GM12878 (cell line): ENCODE measurements around the gene CHMP1B. TPM values are rescaled to one million over a fixed set of nuclear protein-coding genes. Genes with fewer than 3 reads are reported as not detected.

Experiments
- ATAC-seq: fragments of 200-7000 bp; cut with Tn5 transposase; 3 replicates; pipeline ENCODE4 v1.9.1; 2020; ENCODE audit warnings: mild to moderate bottlenecking, moderate library complexity
- BruUV-seq: library from RNA; stranded (reverse); fragments of 400-500 nt; replicated peaks from 2 replicates; lab custom pipeline; 2021; lab: Mats Ljungman, UMichigan
- CTCF ChIA-PET: fragments of 300-600 bp; sonication (Branson Sonifier 250); formaldehyde crosslinking; extraction: SDS; loops from one replicate; lab custom pipeline; 2021; ENCODE audit warnings: inconsistent platforms; lab: Yijun Ruan, JAX
- POLR2A ChIA-PET: fragments of 350-600 bp; formaldehyde crosslinking; extraction: SDS; loops from one replicate; lab custom pipeline; 2021; ENCODE audit warnings: inconsistent platforms; lab: Charles Lee
- RAD21 ChIA-PET: fragments of 300-600 bp; sonication (Branson Sonifier 250); formaldehyde crosslinking; loops from one replicate; lab custom pipeline; 2023; ENCODE audit warnings: antibody characterized with exemption; ENCODE audit not compliant: unreplicated experiment; lab: Charles Lee
- SMC1A ChIA-PET: fragments of 300-600 bp; sonication (Branson Sonifier 250); formaldehyde crosslinking; loops from one replicate; lab custom pipeline; 2023; ENCODE audit not compliant: unreplicated experiment, uncharacterized antibody; lab: Charles Lee
- DNase-seq: peaks from one replicate; pipeline ENCODE4 v3.0.0-alpha.2; 2011; ENCODE audit warnings: low read depth, low spot score
- FAIRE-seq: peaks from 3 replicates; lab custom pipeline; 2011; peaks lifted over from hg19 to GRCh38; lab: Jason Lieb, UNC
- H2AFZ ChIP-seq: 2 replicates; pipeline ENCODE4 v1.6.0; 2011; ENCODE audit warnings: low read depth, low read length, control low read depth; ENCODE audit not compliant: control insufficient read depth
- H3K27ac ChIP-seq: 2 replicates; pipeline ENCODE4 v1.5.1; 2011; ENCODE audit warnings: control low read depth; ENCODE audit not compliant: control insufficient read depth, insufficient read depth
- H3K27me3 ChIP-seq, 2 experiments: replicated peaks in 1 of 2; 2 replicates each; pipeline versions ENCODE4 v1.6.0 to v1.6.1; 2011; ENCODE audit warnings: low read length in 1 of 2; ENCODE audit not compliant: control insufficient read depth in 2 of 2, insufficient read depth in 2 of 2
- H3K36me3 ChIP-seq, 2 experiments: 2 replicates each; pipeline ENCODE4 v1.5.1; 2011; ENCODE audit warnings: low read length in 1 of 2; ENCODE audit not compliant: control insufficient read depth in 2 of 2, insufficient read depth in 2 of 2
- H3K4me1 ChIP-seq: 2 replicates; pipeline ENCODE4 v1.6.1; 2011; ENCODE audit warnings: mild to moderate bottlenecking, low read length, moderate library complexity, mixed read lengths; ENCODE audit not compliant: control insufficient read depth, insufficient read depth
- H3K4me2 ChIP-seq: 2 replicates; pipeline ENCODE4 v1.6.0; 2011; ENCODE audit warnings: control low read depth; ENCODE audit not compliant: control insufficient read depth, insufficient read depth
- H3K4me3 ChIP-seq: fragments of 200-600 bp; sonication (generic); 2 replicates; pipeline ENCODE4 v1.5.1; 2016
- H3K79me2 ChIP-seq: 2 replicates; pipeline ENCODE4 v1.6.0; 2011; ENCODE audit warnings: low read length; ENCODE audit not compliant: control insufficient read depth, insufficient read depth
- H3K9ac ChIP-seq: 2 replicates; pipeline ENCODE4 v1.8.0; 2011; ENCODE audit warnings: low read length, control low read depth, mixed read lengths; ENCODE audit not compliant: control insufficient read depth, insufficient read depth
- H3K9me3 ChIP-seq: replicated peaks from 3 replicates; pipeline ENCODE4 v1.5.1; 2011; ENCODE audit warnings: mild to moderate bottlenecking, low read length; ENCODE audit not compliant: control insufficient read depth, insufficient read depth
- H4K20me1 ChIP-seq: 2 replicates; pipeline ENCODE4 v1.6.0; 2011; ENCODE audit not compliant: control insufficient read depth, insufficient read depth
- CUX1 ChIP-seq: IDR thresholded peaks from 2 replicates; pipeline ENCODE4 v1.6.1; 2012; ENCODE audit warnings: improper control_type of control experiment, low read depth, low read length; ENCODE audit not compliant: insufficient replicate concordance
- E2F4 ChIP-seq: IDR thresholded peaks from 2 replicates; pipeline ENCODE4 v1.6.1; 2012; ENCODE audit warnings: low read depth, low read length, improper control_type of control experiment
- HDGF ChIP-seq: fragments of 450-650 bp; IDR thresholded peaks from 2 replicates; pipeline ENCODE4 v1.6.1; 2016; ENCODE audit warnings: antibody characterized with exemption
- IKZF1 ChIP-seq: fragments of 450-650 bp; conservative IDR thresholded peaks from 2 replicates; pipeline ENCODE4 v1.6.1; 2017; ENCODE audit warnings: antibody characterized with exemption, mild to moderate bottlenecking
- JUNB ChIP-seq: IDR thresholded peaks from 2 replicates; pipeline ENCODE4 v1.6.1; 2016; ENCODE audit warnings: antibody characterized with exemption, mild to moderate bottlenecking
- KAT2A ChIP-seq: conservative IDR thresholded peaks from 2 replicates; pipeline ENCODE4 v1.6.1; 2011; ENCODE audit warnings: low read depth, low read length; ENCODE audit not compliant: control insufficient read depth
- MEF2B ChIP-seq: fragments of 450-650 bp; IDR thresholded peaks from 2 replicates; pipeline ENCODE4 v1.6.1; 2018; ENCODE audit warnings: mild to moderate bottlenecking, moderate library complexity; ENCODE audit not compliant: partially characterized antibody, poor library complexity, severe bottlenecking
- NFXL1 ChIP-seq: fragments of 450-650 bp; IDR thresholded peaks from 2 replicates; pipeline ENCODE4 v1.6.1; 2017; ENCODE audit warnings: antibody characterized with exemption, mild to moderate bottlenecking, borderline replicate concordance
- NRF1 ChIP-seq: conservative IDR thresholded peaks from 2 replicates; pipeline ENCODE4 v1.6.1; 2011; ENCODE audit warnings: mild to moderate bottlenecking, low read depth, low read length, improper control_type of control experiment
- RAD21 ChIP-seq: IDR thresholded peaks from 2 replicates; pipeline ENCODE4 v1.6.1; 2011; ENCODE audit warnings: mild to moderate bottlenecking, low read depth, low read length, moderate library complexity; ENCODE audit not compliant: insufficient read depth
- SUPT20H ChIP-seq: IDR thresholded peaks from 2 replicates; pipeline ENCODE4 v1.6.1; 2011; ENCODE audit warnings: low read depth, mild to moderate bottlenecking, low read length, moderate library complexity, borderline replicate concordance; ENCODE audit not compliant: control insufficient read depth
- TAF1 ChIP-seq: IDR thresholded peaks from 2 replicates; pipeline ENCODE4 v1.6.1; 2011; ENCODE audit warnings: mild to moderate bottlenecking, low read depth, low read length, borderline replicate concordance
- TCF7 ChIP-seq: IDR thresholded peaks from 2 replicates; pipeline ENCODE4 v1.6.1; 2014; ENCODE audit warnings: antibody characterized with exemption, borderline replicate concordance
- ZNF274 ChIP-seq: IDR thresholded peaks from one replicate; pipeline ENCODE4 v1.8.0; 2011; ENCODE audit not compliant: insufficient read length, insufficient read depth
- WGBS: methylation state at CpG from one replicate; pipeline ENCODE4 v1.1.6; 2016; ENCODE audit warnings: low lambda C conversion rate; ENCODE audit not compliant: insufficient replicate concordance, insufficient coverage; ENCODE audit errors: missing lambda C conversion rate; 5-methylcytosine and 5-hydroxymethylcytosine counted together
- in situ Hi-C: fragments of 300-500 bp; cut with MboI; formaldehyde crosslinking; loops from 9 replicates; pipeline ENCODE4 v1.14.3; 2018; ENCODE audit warnings: mixed read lengths
- intact Hi-C: fragments of 100-400 bp; cut with micrococcal nuclease; formaldehyde crosslinking; loops from one replicate; pipeline ENCODE4 v1.14.2; 2022; ENCODE audit not compliant: unreplicated experiment
- polyA plus RNA-seq, 11 experiments: library from polyadenylated mRNA; depleted of rRNA in 4 of 11; unstranded in 6 of 11; stranded (reverse) in 5 of 11; fragments of >200 nt; fragmentation: Nextera tagmentation in 4 of 11; fragmentation: Illumina TruSeq in 1 of 11; extraction: Ambion mirVana in 4 of 11; extraction: Trizol in 1 of 11; gene quantifications; 1 replicate in 1 of 11; 2 replicates in 10 of 11; pipeline versions ENCODE4 v1.2.1 to v1.2.3, GENCODE V29; 2011 to 2016; ENCODE audit warnings: inconsistent platforms in 2 of 11, missing spikeins in 2 of 11, low read depth in 1 of 11
- total RNA-seq, 4 experiments: library from RNA; depleted of rRNA in 3 of 4; stranded (reverse); fragments of >200 nt in 3 of 4; fragmentation: Illumina TruSeq in 1 of 4; extraction: Trizol in 1 of 4; gene quantifications; 2 replicates each; pipeline versions ENCODE4 v1.2.1 to v1.2.3, GENCODE V29; 2013 to 2021

The CHMP1B gene
- total and polyA plus RNA-seq, 10 of the 15 experiments (the other 5 are each of a cell fraction or from before 2014, with no cell fraction given): 8.5 to 24.0 (median 18.6) TPM

GRCh38 chr18:11807233-11807632, 44.0 kb upstream of the CHMP1B start:
- ChIA-PET POLR2A (no interaction called here), SMC1A (no interaction called here), RAD21 (no interaction called here), CTCF (no interaction called here)
- FAIRE-seq: no peak
- Histone ChIP-seq H3K4me2 (no peak overlapping the region), H3K4me1 (no peaks in the 10 kb centered on the region), H2AFZ (no peak overlapping the region), H3K27me3 (no peaks in the 10 kb centered on the region; a peak in 2 of 4 replicates), H3K79me2 (no peaks in the 10 kb centered on the region), H3K4me3 (no peak overlapping the region), H3K9me3 (no peaks in the 10 kb centered on the region), H3K36me3 (no peaks in the 10 kb centered on the region), H3K27ac (no peak overlapping the region), H3K9ac (no peak overlapping the region), H4K20me1 (no peaks in the 10 kb centered on the region)
- no peak for DNase-seq
- WGBS: 55% methylated on average over 7 of the region's 7 CpGs
- intact Hi-C loops: no loop called here
- BruUV-seq: no TSS peak
- TF ChIP-seq TAF1 (no peak), NRF1 (no peak), CUX1 (no peak), TCF7 (no peak), IKZF1 (no peak), SUPT20H (no peak), JUNB (no peak), HDGF (no peak), KAT2A (no peak), ZNF274 (no peak), MEF2B (no peak), RAD21 (no peak), NFXL1 (no peak), E2F4 (no peak)
- no peak for ATAC-seq
- in situ Hi-C loops: no loop called here
